AML-193 (cell line): ENCODE measurements around the gene PNMA1.

Source experiments
- DNase-seq, 2 experiments: peaks; one replicate each; lab custom pipeline; 2025; lab: John Stamatoyannopoulos, UW

Gene PNMA1

DNA sequence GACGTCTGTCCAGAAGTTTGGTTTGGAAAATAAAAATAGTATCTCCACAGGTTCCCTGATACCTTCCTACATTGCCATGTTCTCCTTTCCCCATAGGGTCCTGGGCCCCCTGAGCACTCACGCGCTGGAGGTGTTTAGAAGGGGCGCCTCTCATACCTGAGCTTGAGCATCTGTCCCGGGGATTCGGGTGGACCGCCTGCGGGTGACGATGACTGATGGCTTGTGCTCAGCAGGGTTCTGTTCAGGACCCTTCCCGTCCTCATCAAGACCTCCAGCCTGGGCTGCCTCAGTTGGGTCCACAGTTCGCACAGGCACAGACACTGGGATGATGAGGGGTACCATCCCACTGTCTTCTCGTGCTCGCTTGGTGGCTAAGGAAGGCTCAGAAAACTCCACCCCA is 22.7 kb upstream of the PNMA1 start:
- no peak for DNase-seq

DNA sequence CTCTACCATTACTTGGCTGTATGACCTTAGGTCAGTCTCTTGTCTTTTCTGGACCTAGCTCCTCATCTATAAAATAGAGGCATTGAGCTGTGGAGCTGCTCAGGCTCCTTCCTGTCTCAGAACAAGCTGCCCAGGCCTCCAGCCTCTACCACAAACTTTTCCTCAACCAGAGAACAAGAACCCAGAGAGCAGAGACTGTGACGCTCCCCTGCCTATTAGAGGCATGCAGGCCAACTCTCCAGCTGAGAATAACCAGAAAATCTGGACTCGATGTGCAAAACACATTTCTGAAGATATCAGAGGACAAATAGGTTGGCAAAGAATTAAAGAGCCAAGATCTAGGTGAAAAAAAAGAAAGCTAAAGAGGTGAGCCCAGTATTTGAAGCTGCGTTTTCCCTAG is 17.8 kb upstream of the PNMA1 start:
- no peak for DNase-seq

DNA sequence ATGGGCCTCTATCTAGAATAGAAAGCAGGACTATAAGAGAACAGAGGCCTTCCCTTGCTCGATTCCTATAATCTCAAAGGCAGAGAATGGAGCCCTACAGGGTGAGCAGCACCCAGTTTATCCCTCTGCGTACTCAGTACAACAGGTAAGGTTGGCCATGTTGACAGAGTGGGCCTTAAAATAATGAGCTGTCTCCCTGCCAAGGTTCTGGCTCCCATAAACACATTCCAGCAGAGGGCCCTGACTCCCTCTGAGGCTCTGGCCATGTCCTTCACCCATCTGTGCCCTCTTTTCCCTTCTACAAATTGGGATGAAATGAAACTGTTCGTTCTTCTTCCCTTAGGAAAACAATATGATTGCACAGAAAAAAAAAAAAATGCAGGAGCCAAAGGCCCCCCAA is 16.9 kb upstream of the PNMA1 start:
- DNase-seq = no peak

DNA sequence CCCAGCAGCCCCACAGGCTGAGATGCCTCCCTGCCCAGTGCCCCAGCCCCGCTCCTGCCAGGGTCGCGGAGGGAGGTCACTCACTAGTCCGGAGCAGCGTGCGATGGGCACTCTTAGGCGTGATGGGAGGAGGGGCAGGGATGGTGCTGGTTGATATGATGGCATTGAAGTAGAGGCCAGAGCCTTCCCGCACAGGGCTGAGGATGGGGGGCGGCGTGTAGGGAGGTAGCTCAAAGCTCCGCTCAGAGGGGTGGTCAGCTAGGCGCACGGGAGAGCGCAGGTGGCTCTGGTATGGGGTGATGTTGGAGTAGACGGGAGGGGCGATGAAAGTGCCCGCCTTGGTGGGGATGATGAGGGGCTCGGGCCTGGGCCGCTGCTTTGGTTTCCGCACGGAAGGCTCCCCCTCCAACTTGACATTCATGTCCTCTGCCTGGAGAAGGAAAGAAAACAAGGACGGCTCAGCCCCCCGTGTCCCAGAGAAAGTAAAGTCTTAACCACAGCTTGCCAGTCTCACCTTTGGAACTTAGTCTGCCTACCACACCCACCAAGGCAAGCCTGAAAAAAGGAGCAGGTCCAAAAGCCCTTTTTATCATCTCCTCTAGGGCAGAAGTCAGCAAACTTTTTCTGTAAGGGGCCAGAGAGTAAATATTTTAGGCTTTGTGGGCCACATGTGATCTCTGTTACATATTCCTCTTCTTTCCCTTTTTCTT is 15.5 kb upstream of the PNMA1 start:
- DNase-seq = no peak

DNA sequence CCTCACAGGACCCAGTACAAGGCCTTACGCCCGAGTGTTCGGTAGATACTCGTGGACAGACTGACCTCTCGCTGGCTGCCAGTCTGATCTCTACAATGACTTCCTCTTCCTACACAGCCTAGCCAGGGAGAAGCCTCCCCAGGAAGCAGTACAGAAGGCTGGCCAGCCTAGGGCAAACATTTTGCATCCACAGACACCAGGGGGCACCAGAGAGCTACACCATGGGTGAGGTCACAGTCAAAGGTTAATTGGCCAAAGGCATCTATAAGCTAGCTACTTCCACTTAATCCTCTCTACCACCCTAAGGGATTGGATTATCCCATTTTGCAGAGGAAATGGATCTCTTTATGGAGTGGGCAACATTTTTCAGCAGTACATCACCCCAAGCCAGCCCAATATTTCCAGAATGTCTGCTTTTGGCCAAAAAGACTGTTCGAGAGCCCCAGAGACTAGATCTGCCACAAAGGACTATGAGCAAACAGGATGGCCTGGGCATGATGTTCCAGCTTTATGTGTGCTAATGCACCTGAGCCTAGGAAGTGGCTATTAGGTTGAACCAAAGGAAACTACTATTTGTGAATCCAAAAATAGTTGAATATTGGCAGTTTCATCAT is 14.6 kb upstream of the PNMA1 start:
- DNase-seq = peak; percentile 93 to 95

DNA sequence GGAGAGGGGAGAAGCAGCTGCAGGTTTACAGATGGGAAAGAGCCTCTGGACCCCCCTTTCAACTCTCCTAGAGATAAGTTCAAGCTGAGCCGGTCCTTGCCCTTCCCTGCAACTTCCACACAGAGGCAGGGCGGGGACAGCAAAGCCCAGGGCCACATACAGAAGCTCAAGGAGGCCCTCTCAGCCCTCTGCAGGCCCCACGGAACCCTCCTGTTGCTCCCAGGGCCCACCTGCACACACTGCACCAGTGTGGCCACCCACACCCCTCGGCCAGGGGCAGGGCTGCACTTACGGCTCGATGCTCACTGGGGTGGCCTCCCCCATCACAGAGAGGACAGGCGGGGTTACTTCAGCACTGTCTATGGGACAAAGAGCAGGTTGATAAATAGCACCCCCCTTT is 13.0 kb upstream of the PNMA1 start:
- DNase-seq = no peak

DNA sequence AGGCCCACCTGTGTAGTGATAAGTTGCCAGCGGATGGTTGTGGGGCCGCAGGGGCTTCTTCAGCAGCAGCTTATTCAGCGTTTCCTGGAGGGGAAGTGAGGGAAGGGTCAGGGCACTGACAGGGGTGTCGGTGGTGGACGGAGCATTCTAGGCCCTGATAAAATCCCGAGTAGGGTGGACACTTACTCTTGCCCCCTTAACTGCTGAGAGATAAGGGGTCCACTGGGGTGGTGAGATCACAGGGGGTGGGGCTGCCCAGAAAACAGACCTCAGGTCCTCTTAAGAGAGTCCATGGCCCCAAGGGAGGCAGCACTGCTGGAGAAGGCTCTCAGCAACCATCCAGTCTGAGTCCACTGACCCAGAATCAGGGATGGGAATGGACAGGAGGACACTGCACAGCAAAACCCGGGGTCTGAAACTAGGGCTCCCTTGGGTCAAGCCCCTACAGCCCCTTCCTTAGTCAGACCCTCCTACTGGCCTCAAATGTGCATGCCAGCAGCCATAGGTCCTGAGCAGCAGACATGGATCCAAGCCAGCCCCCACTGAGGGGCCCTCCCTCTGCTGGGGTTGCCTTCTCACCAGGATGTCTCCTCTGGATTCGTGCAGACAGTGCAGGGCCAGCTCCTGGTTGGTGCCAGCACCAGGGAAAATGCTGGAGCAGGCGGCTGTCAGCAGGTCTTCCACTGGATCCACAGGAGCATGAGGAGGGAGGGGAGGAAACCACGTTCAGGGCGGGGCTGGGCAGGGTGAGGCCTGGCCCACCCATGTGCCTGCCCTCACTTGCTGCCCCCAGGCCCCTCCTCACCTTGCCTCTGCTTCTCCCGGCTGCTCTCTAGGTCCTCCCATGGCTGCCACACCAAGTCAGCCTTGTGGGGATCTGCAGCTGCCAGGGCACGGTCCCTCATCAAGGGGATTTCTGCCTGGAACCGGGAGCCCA is 12.1 kb upstream of the PNMA1 start:
- DNase-seq = no peak

DNA sequence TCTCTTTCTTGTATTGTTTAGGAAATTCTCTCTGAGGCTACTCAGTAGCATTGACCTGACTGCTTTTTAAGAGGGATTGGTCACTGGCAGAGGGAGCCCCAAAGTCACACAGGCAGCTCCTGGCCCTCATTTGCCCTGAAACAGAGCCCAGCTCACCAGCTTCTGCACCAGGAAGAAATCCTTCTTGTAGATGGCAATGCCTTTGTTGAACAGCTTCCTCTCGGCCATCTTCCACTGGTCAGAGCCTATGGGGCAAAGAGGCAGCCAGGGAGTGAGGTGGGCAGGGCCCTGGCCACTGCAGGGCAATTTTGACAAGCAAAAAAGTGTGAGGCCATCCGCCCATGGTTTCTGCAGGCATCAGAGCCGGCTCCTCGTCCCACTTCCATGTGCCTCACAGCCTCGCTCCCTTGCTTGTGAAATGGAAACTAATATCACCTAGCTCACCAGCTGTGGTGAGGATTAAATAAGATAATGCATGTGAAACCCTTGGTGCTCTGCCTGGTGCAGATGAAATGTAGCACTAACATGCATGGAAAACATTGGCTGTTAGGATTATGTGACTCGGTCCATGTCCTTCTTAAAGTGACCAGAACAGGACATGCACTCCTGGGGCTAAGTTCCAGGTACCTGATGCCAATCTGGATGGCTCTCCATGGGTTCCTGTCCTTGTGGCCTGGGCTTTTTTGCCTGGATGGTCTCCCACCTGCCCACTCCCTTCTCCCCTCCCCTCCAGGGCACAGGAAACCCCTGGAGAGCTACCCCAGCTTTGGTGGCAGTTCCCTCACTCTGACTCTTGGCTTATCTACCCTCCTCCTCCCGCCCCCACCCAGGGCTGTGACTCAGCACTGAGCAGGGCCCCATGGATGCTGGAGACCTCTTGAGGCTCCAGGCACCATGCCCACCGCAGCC is 11.2 kb upstream of the PNMA1 start:
- DNase-seq = no peak

DNA sequence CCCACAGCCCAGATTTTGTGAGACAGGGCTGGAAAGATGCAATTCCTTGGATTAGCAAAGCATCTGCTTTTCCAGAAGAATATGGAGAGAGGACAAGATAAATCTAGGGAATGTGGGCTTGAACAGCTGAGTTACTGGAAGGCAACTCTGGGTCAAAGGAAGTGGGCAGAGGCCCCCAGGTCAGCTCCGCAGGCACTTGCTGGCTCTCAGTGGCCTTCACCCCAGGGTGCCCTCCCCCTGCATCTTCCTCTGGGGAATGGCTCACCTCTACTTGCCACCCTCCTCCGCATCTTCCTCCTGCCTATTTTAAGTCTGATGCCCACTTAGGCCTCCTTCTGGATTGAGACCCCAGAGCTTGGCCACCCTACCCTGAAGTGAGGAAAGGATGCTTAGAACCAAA is 10.5 kb upstream of the PNMA1 start:
- DNase-seq = no peak

DNA sequence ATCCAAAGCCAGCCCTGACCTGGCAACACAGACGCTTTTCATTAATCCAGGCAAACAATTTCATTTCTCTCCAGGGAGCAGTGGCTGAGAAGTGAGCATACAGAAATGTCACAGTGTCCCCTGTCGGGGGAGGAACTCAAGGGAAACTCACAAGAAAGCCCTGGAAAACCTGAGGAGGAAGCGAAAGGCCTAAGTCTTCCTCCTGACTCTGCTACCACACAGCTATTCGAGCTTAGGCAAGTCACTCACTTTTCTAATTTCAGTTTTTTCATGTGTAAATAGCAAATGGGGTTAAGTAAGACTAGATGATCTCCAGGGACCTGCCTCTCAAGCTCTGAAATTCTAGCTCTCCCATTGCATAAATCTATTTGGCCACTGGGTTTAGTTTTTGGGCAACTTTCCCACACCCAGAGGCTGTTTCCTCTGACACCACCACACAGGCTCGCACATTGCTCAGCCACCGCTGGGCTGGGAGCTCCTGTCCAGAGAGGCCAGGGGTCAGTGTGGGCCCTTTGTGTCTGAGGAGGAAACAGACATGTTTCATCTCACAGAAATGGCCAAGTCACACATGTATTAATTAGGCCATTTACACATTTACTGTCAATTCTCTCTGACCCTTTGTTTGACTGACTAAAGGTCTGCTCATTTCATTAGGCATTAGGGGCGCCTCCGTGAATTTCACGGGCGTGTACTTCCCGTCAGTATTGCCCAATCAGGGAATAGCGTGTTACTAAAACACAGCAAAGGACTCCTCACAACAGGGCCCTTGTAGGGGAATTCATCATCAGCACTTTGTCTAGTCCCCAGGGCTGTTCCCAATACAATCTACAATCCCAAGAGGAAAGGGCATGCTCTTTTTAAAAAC is 9.8 kb upstream of the PNMA1 start:
- DNase-seq = peak; percentile 7 to 29

DNA sequence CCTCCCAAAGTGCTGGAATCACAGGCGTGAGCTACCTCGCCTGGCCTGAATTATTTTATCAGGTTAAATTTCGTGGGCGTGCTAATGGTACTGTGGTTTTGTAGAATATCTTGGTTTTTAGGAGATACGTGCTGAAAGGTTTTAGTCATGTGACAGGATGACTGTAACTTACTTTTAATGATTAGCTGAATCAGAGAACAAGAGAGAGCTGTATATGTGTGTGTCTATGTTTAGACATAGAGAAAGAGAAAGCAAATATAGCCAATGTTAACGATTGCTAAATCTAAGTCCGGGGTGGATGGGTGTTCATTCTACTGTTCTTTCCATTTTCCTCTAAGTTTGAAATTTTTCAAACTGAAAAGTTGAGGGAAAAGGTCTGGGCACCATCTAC is 9.2 kb upstream of the PNMA1 start:
- DNase-seq = no peak

DNA sequence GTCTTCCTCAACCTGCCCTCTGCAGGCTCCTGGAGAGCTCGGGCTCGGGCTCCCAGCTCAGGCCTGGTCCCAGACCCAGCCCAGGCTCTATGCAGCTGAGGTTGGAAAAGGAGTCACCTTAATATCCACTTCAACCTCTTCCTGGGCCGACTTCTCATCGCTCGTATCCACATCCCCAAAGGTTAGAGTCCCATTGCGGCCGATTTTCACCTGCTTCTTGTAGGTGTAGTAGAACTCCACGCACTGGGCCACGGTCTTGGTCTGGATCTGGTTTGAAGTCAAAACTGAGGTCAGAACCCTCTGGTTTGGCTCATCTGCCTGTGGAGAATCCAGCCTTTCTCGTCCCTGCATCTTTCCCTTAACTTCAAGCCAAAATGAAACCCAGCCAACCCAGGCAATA is 8.4 kb upstream of the PNMA1 start:
- no peak for DNase-seq

DNA sequence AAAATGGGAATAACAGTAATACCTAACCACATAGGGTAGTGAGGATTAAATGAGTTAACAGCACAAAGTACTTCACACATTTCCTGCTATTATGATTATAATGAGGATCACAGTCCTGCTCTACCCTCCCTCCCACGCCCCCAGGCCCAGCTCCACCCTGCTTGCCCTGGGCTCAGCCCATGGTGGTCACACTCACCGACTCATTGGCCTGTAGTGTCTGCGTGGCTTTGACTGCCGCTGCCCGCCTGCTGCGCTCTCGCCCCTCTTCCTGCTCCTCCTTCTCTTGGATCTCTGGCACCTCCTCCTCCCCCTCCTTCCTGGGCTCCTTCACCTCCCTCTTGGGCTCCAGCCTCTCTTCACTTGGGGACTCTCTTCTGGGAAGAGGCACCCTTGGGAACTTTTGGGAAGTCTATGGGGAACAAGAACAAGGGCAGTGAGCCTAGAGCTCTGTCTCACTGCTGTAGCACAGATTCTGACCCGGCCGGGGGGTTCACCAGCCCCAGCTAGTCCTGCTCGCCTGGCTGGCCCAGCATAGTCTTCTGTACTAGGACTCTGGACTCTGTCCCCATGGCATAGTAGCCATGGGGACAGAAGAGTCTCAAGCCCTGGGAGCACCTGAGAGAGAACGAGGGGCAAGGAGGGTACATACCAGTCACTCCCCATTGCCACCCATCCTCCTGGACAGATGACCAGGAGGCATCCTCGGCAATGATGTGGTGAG is 7.1 kb upstream of the PNMA1 start:
- DNase-seq = no peak

DNA sequence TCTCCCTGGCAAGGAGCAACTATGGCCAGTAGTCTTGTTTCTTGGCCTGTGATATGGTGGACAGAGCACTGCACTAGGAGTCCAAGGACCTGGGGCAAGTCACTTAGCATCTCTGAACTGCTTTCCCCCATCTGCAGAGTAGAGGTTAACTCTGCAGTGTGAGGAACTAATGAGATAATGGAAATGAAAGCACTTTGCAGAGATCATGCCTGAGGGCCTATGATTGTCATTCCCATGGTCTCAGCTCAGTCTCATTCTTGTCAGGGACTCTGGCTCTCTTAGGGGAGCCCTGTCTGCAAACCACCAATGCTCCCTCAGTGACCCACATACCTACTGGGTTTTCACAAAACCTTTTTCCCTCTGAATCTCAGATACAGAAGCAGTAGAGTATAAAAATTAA is 6.5 kb upstream of the PNMA1 start:
- DNase-seq = no peak

DNA sequence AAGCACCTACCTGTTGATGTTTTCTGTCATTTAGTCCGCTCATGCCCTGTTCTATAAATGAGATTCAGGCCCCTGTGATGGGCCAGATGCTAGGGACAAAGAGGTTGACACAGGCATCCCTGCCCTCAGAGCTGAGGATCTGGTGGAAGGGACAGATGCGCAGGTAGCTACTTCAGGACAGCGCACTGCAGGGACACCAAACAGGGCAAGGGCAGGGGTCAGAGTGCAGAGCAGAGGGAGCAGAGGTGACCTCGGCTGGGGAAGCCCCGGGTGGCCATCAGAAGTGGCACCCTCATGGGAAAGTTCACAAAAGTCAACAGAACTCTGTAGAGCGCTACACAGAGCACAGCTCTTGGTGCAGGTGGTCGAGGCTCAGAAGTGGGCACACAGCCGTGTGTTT is 5.6 kb upstream of the PNMA1 start:
- DNase-seq = no peak

DNA sequence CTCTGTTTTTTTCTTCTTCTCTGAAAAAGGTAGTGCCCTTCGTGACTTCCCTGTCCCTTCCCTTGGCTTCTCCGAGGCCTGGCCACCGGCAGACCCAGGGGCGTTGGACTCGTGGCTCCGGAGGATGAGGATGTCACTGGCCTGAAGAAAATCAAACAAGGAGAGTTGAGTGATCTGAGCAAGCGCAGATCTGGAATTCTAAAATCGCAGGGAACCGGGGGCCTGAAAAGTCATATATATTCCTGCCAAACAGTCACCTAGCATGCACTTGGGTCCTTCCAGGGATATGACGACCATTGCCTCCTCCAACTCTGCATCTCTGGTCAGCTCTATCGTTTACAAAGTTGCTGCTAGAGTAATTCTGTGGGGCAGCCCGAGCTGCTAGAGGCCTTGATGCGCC is 5.2 kb upstream of the PNMA1 start:
- no peak for DNase-seq

DNA sequence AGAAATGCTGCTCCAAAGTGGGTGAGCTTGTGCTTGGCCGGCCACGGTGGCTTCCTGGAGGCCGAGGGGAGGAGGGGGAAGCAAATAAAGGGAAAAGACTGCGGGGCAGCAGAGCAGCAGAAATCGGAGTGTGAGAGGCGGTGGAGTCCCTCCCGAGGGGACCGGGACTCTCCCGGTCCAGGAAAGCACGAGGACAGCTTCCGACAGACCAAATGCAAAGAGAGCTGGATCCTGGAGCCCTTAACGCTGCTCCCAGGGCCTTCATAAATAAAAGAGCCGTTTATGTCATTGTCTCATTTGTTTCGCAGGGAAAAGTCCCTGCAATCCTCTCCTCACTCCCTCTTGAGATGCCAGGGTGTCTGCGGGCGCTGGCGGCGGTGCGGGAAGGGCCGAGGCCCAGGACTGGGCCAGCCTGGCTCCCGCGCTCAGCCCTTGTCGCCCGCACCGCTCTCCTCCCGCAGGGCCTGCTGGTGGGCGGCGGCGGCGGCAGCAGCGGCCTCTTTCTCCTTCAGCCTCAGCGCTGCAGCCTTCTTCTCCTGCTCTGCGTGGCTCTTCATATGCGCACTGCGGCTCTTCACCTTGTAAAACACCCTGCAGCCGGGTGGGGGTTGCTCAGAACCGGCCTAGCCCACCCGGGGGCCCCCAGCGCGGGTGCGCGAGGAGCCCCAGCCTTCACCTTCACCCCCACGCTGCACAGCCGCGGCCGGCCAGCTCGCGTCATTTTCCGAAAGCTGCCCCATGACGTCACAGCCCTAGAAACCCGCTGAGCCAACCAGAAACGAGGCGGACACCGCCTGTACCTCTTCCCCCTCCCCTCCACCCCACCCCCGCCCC is 4.5 kb upstream of the PNMA1 start:
- no peak for DNase-seq

DNA sequence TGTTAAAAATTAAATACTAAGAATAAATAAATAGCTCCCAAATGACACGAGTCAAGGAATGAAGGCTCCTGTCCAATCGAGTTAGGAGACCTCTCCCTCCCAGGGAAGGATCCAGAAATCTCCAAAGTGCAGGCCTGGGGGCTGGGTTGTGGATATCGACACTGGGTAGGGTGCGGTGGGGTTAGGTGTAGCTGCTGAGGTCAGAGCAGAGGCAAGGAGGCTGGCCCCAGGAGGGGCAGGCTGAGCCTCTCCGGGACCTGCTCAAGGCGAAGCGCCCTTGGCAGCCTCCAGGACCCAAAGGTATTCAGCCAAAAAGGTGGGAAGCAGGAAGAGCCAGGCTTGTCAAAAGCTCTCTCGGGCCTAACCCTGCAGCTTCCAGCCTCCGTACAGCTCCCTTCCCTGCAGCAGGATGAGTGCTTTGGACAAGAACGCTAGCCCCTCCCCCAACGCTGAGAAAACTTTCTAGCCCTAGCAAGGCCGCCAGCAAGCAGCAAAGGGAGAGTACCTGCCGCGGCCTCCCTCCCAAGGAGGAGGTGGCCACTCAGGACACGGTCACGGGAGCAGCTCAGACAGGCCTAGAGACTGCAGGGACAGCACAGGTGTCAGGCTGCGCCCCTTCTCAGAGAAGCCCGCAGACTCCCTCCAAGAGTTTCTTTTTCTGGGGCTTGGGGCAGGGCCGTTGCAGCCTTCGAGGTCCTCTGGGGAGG is 3.7 kb upstream of the PNMA1 start:
- DNase-seq = no peak

DNA sequence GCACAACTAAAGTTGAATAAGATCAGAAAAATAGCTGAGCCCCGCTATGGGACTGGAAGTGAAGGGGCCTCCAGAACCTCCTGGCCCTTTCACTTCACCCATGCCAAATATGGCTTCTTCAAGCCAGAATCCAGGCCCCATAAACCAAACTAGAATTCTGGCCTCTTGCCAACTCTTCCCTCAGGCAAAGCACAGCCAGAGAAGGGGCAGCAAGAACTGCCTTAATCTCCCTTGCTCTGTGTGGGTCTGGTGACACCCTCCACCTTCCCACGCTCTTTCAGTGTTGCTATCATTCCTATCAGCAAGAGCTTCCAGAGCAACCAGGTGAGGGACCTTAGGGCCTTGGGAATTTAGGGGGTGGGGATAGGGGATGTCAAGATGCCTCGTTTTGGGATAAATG is 3.1 kb upstream of the PNMA1 start:
- DNase-seq = no peak
